Measurements from ENCODE around the gene SPEF2.

DNA sequence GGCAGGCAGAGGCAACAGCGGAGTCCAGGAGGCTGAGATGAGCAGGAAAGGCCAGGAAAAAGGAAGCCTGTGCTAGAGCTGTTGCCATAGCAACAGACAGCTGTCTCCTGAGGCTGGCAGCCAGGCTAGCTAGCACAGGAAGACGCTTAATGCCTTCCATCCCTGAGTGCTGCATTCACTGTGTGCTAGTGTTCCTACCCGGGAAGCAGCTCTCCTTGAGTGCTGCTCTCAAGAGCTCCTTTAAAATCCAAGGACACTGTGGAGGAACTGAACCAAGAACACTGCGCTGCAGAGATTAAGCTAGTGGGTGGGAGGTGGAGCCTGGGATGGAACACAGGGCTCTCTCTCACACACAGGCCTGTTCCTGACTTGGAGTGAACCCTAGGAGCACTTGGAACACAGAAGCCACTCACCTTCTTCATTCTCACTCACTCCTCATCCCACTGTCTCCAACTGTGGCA lies 185.6 kb downstream of the SPEF2 start:
- TF ChIP-seq, protein P1, sequence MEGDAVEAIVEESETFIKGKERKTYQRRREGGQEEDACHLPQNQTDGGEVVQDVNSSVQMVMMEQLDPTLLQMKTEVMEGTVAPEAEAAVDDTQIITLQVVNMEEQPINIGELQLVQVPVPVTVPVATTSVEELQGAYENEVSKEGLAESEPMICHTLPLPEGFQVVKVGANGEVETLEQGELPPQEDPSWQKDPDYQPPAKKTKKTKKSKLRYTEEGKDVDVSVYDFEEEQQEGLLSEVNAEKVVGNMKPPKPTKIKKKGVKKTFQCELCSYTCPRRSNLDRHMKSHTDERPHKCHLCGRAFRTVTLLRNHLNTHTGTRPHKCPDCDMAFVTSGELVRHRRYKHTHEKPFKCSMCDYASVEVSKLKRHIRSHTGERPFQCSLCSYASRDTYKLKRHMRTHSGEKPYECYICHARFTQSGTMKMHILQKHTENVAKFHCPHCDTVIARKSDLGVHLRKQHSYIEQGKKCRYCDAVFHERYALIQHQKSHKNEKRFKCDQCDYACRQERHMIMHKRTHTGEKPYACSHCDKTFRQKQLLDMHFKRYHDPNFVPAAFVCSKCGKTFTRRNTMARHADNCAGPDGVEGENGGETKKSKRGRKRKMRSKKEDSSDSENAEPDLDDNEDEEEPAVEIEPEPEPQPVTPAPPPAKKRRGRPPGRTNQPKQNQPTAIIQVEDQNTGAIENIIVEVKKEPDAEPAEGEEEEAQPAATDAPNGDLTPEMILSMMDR (conservative IDR thresholded peaks at IDR 0.05; ENCODE audit: low read length) = no peak
- TF ChIP-seq EZH2phosphoT487 (IDR thresholded peaks at IDR 0.05; ENCODE audit: borderline replicate concordance, low read depth, low read length) = no peak
